HG03571 (cell line): ENCODE data around the gene KIAA1614.

Source experiments
- ATAC-seq: cut with Tn5 transposase; IDR thresholded peaks from one replicate; pipeline ENCODE4 v1.9.1; 2021; ENCODE audit not compliant: unreplicated experiment

KIAA1614 gene

GRCh38 chr1:180994262-180994661, 81.6 kb downstream of the KIAA1614 start:
- ATAC-seq: no peak

DNA sequence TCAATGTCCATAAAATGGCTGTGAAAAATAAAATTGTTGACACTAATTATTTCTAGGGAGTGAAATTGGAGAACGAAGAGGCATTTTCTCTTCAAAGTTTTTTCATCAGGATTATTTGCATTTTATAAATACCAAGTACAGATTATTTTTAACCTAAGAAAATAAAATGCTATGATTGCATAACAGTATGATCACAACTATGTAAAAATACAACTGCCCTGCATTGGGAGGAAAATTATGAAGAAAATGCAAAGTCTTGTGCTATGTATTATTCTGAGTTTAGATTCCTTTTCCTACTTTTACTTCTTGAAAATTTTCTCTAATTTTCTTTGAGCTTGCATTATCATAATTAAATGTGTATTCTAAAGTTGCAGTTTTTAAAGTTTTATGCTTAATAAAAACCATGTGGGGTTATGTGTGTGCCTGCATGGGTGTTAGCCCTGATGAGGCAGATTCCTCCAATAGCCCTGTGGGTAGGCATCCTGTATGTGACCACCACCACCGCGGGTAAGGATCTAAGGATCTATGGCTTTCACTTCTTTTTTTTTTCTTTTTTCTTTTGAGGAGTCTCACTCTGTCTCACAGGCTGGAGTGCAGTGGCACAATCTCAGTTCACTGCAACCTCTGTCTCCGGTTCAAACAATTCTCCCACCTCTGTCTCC, 85.3 kb downstream of the KIAA1614 start:
- ATAC-seq: no peak
